GM12873 (cell line): ENCODE results near the gene TNFAIP1.

Experiments
- TF ChIP-seq, protein P1 (sequence below): IDR thresholded peaks from 2 replicates; pipeline ENCODE4 v1.5.1; 2012; ENCODE audit warnings: low read depth, mild to moderate bottlenecking, moderate library complexity, low read length, control low read depth; ENCODE audit not compliant: insufficient read depth; ENCODE audit errors: missing control alignments

TNFAIP1 gene

DNA sequence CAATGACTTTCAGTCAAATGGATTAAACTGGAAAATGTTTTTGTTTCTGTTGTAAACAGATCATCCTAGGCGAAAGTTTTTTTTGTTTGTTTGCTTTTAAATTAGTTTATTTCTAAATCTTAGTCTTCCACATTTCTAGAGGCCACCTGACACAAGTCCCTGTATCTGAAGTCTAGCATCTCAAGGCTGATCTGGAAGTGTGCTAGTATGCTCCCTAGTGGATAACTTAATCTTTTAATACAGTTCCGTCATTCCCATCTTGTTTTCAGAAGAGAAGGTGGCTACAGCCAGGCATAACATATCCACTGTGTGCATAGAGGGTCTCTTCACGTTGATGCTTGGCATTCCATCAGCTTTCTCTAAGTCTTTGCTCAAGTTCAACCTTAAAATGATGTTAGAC lies 7.9 kb upstream of the TNFAIP1 start:
- TF ChIP-seq, protein P1, sequence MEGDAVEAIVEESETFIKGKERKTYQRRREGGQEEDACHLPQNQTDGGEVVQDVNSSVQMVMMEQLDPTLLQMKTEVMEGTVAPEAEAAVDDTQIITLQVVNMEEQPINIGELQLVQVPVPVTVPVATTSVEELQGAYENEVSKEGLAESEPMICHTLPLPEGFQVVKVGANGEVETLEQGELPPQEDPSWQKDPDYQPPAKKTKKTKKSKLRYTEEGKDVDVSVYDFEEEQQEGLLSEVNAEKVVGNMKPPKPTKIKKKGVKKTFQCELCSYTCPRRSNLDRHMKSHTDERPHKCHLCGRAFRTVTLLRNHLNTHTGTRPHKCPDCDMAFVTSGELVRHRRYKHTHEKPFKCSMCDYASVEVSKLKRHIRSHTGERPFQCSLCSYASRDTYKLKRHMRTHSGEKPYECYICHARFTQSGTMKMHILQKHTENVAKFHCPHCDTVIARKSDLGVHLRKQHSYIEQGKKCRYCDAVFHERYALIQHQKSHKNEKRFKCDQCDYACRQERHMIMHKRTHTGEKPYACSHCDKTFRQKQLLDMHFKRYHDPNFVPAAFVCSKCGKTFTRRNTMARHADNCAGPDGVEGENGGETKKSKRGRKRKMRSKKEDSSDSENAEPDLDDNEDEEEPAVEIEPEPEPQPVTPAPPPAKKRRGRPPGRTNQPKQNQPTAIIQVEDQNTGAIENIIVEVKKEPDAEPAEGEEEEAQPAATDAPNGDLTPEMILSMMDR = no peak

DNA sequence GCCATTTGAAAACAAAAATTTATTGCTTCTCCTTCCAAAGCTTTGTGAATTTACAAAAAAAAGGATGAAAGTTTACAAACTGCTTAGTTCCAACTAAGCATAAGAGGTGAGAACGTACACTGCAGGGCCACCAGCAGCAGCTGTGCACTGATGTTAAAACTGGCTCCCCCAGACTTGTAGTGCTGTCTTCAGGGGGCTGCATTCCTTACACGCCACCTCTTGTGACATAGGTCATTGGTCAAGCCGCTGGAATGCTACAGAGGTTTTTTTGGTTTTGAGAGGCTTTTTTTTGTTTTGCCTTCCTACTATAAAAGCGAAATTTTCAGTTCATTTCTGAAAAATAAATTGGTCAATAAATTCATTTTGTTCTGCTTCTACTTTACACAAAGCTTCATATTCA lies 7.2 kb upstream of the TNFAIP1 start:
- TF ChIP-seq, protein P1 = no peak

DNA sequence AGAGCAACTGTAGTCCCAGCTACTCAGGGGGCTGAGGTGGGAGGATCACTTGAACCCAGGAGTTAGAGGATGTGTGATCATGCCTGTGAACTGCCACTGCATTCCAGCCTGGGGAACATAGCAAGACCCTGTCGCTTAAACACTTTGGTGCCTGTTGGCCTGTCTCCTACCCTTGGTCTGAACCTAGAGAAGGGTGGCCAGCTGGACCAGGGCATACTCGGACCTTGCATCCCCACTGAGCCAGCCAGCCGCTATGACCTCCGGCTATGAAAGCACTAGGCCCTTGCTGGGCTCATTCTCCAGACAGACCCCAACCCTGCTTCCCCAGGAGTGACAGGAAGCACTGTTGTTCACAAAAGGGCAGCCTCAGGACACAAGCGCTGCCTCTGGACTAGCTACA lies 4.9 kb upstream of the TNFAIP1 start:
- TF ChIP-seq, protein P1 = no peak

DNA sequence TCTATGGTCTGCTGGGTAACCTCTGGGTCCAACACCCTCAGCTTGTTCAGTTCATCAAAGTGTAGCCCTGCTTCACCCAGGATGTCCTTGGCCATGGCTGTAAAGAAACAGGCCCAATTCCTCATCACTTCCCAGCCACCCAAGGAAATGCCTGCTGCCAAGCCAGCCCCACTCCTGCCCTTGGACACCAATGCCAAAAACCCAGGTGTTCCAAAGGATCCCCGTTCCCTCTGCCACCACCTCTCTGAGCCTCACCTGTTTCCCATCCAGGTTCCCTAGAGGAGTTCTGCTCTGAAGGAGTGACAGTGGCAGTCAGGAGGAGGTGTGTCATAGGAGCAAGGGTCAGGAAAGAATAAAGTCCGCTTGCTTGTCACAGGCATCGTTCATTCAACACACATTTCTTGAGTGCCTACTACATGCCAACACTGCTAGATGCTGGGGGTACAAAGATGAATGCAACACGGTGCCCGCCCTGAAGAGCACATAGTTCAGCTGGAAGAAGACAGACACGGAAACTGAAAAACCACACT lies 3.6 kb upstream of the TNFAIP1 start:
- TF ChIP-seq, protein P1 = no peak

DNA sequence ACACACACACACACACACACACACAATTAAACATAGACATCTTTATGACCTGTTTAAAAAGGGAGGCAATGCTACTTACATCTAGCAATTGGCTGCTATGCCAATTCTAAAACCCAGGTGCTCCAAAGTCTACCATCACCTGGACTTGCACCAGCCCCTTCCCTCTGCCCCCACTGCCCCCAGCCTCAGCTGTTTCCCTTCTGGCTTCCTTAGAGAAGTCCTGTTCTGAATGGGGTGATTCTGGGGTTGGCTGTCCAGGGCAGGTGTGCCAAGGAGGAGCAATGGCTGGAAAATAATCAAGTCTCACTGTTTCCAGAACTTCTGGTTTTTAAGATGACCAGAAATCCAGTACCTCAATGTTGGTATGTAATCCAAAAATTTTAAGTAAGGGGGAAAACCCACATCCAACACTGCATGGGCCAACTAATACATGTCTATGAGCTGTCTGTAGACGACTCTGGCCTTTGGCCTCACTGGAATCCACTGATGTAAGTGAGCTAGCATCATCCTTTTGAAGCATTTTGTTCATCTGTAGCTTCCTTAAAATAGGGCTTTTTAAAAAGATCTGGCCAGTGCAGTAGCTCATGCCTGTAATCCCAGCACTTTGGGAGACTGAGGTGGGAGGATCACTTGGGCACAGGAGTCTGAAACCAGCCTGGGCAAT lies 2.3 kb upstream of the TNFAIP1 start:
- TF ChIP-seq, protein P1 = no peak

DNA sequence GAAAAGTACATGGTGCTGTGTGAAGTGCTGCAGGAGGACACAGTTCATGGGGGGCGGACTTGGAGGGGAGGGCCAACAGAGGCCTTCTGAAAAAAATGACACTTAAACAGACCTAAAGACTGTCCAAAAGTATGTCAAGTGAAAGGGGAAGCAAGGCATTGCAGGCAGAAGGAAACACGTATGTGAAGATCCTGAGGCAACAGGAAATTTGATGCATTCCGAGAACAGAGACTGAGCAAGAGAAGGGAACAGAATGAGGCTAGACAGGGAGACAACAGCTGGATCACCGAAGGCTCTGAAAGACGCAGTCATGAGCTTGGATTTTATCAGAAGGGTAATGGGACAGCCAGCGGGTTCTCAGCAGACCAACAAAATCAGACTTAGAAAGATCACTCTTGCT lies 1.4 kb upstream of the TNFAIP1 start:
- TF ChIP-seq, protein P1 = no peak

DNA sequence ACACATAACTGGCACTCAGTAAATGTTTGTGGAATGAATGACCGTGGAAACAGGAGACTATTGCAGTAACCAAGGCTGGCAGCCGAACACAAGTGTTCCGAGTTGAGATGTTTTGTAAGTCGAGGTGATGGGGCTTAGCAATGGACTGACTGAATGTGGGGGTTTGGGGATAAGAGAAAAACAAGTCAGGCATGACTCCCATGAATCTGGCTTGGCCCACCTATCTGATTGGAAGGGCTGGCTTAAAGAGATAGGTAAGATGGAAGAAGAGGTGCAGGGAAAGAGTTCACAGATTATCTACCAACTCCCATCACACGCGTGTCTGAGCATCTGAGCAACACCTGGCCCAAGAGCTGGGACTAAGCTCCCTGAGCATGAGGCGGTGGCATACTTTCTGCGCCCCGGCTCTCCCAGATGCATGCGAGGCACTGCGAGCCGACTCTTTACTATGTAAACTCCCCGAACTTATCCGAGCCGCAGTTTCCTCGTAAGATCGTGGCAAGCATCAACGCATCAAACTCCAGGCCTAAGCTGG lies 828 bp upstream of the TNFAIP1 start:
- TF ChIP-seq, protein P1 = no peak
